CD4-positive, alpha-beta T cell (primary cell): ENCODE data around the gene NTN4. TPM values are rescaled to one million over a fixed set of nuclear protein-coding genes. Genes with fewer than 3 reads are reported as not detected.

Experiments
- ATAC-seq: fragments of 200-7000 bp; cut with Tn5 transposase; one replicate; pipeline ENCODE4 v1.10.0; 2022; ENCODE audit warnings: mild to moderate bottlenecking; ENCODE audit not compliant: poor library complexity
- CTCF ChIA-PET: fragments of 350-600 bp; sonication (Branson Sonifier 250); formaldehyde crosslinking; loops from one replicate; lab custom pipeline; 2021; ENCODE audit warnings: antibody characterized with exemption, inconsistent platforms; lab: Charles Lee
- POLR2A ChIA-PET: fragments of 350-600 bp; sonication (Branson Sonifier 250); formaldehyde crosslinking; loops from one replicate; lab custom pipeline; 2021; ENCODE audit warnings: antibody characterized with exemption, inconsistent platforms; lab: Charles Lee
- DNase-seq, 14 experiments: peaks; one replicate each; pipeline ENCODE4 v3.0.0-alpha.2; 2013 to 2020; ENCODE audit warnings: mixed read lengths in 2 of 14
- H3K27ac ChIP-seq, 2 donors: one replicate each; pipeline versions ENCODE4 v1.5.1 to v1.7.0; 2013; ENCODE audit warnings: low read length in 2 of 2, low read depth in 1 of 2, mild to moderate bottlenecking in 1 of 2
- H3K27me3 ChIP-seq, 2 experiments: 1 replicate in 1 of 2; 2 replicates in 1 of 2; pipeline versions ENCODE4 v1.6.1 to v1.7.0; 2013; ENCODE audit warnings: low read length in 2 of 2, control low read depth in 1 of 2, mild to moderate bottlenecking in 1 of 2, moderate library complexity in 1 of 2; ENCODE audit not compliant: insufficient read depth in 2 of 2, control insufficient read depth in 1 of 2
- H3K36me3 ChIP-seq: one replicate; pipeline ENCODE4 v1.6.1; 2013; ENCODE audit warnings: low read length, control low read depth; ENCODE audit not compliant: insufficient read depth
- H3K4me1 ChIP-seq: one replicate; pipeline ENCODE4 v1.6.1; 2013; ENCODE audit warnings: low read length, control low read depth; ENCODE audit not compliant: insufficient read depth
- H3K4me3 ChIP-seq: one replicate; pipeline ENCODE4 v1.5.1; 2013; ENCODE audit warnings: mild to moderate bottlenecking, low read length, moderate library complexity
- H3K9me3 ChIP-seq, 2 experiments: 1 replicate in 1 of 2; 2 replicates in 1 of 2; pipeline versions ENCODE4 v1.6.1 to v1.7.0; 2013; ENCODE audit warnings: low read length in 2 of 2, mild to moderate bottlenecking in 2 of 2, control low read depth in 1 of 2, moderate library complexity in 1 of 2; ENCODE audit not compliant: control insufficient read depth in 1 of 2, insufficient read depth in 1 of 2
- H3K27ac Mint-ChIP-seq: one replicate; pipeline ENCODE4 v1.8.0; 2020; ENCODE audit warnings: mixed read lengths
- H3K27me3 Mint-ChIP-seq: one replicate; pipeline ENCODE4 v1.8.0; 2021; ENCODE audit warnings: mixed read lengths
- H3K36me3 Mint-ChIP-seq: one replicate; pipeline ENCODE4 v1.8.0; 2021; ENCODE audit warnings: low read depth, mixed read lengths
- H3K4me1 Mint-ChIP-seq: one replicate; pipeline ENCODE4 v1.8.0; 2021; ENCODE audit warnings: low read depth, mixed read lengths
- H3K4me3 Mint-ChIP-seq: one replicate; pipeline ENCODE4 v1.8.0; 2020; ENCODE audit warnings: mild to moderate bottlenecking, mixed read lengths
- H3K9me3 Mint-ChIP-seq: one replicate; pipeline ENCODE4 v1.8.0; 2020; ENCODE audit warnings: mixed read lengths
- CTCF ChIP-seq: fragments of 200-600 bp; IDR thresholded peaks from one replicate; pipeline ENCODE4 v1.8.0; 2022; ENCODE audit warnings: antibody characterized with exemption, mild to moderate bottlenecking
- intact Hi-C, 2 experiments: fragments of 100-400 bp; cut with DNase I in 1 of 2; cut with micrococcal nuclease in 1 of 2; formaldehyde crosslinking; loops; one replicate each; pipeline versions ENCODE4 v1.15.1 to v1.9.0; 2023 to 2025; cut with DNase I, micrococcal nuclease
- total RNA-seq, 174 experiments: library from RNA in 2 of 174; stranded (reverse) in 2 of 174; gene quantifications; one replicate each; pipeline ENCODE4 v1.2.3 and lab custom pipeline; 2021 to 2026

The NTN4 gene
- total RNA-seq, 2 experiments from 2014 or later = 0.47 to 0.71 TPM

GRCh38 chr12:95641299-95641952, 149.1 kb downstream of the NTN4 start:
- TF ChIP-seq CTCF = no peak
- ChIA-PET CTCF (no interaction called here), POLR2A (no interaction called here)
- H3K4me1 Mint-ChIP-seq = no peaks in the 10 kb centered on the region
- H3K27ac Mint-ChIP-seq = no peak overlapping the region
- Histone ChIP-seq H3K27me3 (no peaks in the 10 kb centered on the region), H3K4me1 (no peaks in the 10 kb centered on the region), H3K27ac (no peak overlapping the region), H3K9me3 (no peaks in the 10 kb centered on the region), H3K4me3 (no peak overlapping the region), H3K36me3 (no peaks in the 10 kb centered on the region)
- H3K27me3 Mint-ChIP-seq = peaks cover 3% of the 10 kb centered on the region
- no peaks in the 10 kb centered on the region for H3K9me3 Mint-ChIP-seq
- no peak for DNase-seq
- intact Hi-C loops = no loop called here
- no peak for ATAC-seq
- no peak overlapping the region for H3K4me3 Mint-ChIP-seq
- H3K36me3 Mint-ChIP-seq = no peaks in the 10 kb centered on the region

- Mint-ChIP-seq H3K27ac (no peak overlapping the region), H3K36me3 (no peaks in the 10 kb centered on the region), H3K4me3 (no peak overlapping the region), H3K27me3 (no peaks in the 10 kb centered on the region), H3K9me3 (no peaks in the 10 kb centered on the region), H3K4me1 (no peaks in the 10 kb centered on the region)
- no peaks in the 10 kb centered on the region for H3K36me3 ChIP-seq
- POLR2A ChIA-PET = no interaction called here
- intact Hi-C loops = no loop called here
- CTCF ChIA-PET = no interaction called here
- no peaks in the 10 kb centered on the region for H3K27me3 ChIP-seq
- H3K9me3 ChIP-seq = no peaks in the 10 kb centered on the region
- no peak for DNase-seq
- no peak overlapping the region for H3K27ac ChIP-seq
- no peak overlapping the region for H3K4me3 ChIP-seq
- no peak for TF ChIP-seq CTCF
- H3K4me1 ChIP-seq = no peaks in the 10 kb centered on the region
- no peak for ATAC-seq
Observed at GRCh38 chr12:95640516-95640915, 150.0 kb downstream of the NTN4 start.

- no peaks in the 10 kb centered on the region for H3K4me1 ChIP-seq
- DNase-seq (no peak), ATAC-seq (no peak)
- no peak for TF ChIP-seq CTCF
- ChIA-PET CTCF (no interaction called here), POLR2A (no interaction called here)
- H3K4me1 Mint-ChIP-seq = no peaks in the 10 kb centered on the region
- intact Hi-C loops = no loop called here
- no peaks in the 10 kb centered on the region for H3K27me3 Mint-ChIP-seq
- no peaks in the 10 kb centered on the region for H3K9me3 Mint-ChIP-seq
- H3K27me3 ChIP-seq = no peaks in the 10 kb centered on the region
- no peak overlapping the region for H3K4me3 Mint-ChIP-seq
- no peak overlapping the region for H3K4me3 ChIP-seq
- no peaks in the 10 kb centered on the region for H3K36me3 ChIP-seq
- H3K27ac ChIP-seq = no peak overlapping the region
- no peak overlapping the region for H3K27ac Mint-ChIP-seq
- H3K36me3 Mint-ChIP-seq = no peaks in the 10 kb centered on the region
- H3K9me3 ChIP-seq = no peaks in the 10 kb centered on the region
Observed at GRCh38 chr12:95637471-95638155, 153.0 kb downstream of the NTN4 start.
